DOHH2 (cell line): ENCODE results near the gene ZDHHC5.

Experiments
- EZH2phosphoT487 ChIP-seq: fragments of 200-600 bp; sonication (generic); IDR thresholded peaks from 2 replicates; pipeline ENCODE4 v1.6.1; 2017; ENCODE audit warnings: borderline replicate concordance, mild to moderate bottlenecking, antibody characterized with exemption, low read length, moderate library complexity, mixed read lengths
- TF ChIP-seq, protein P1 (sequence below): fragments of 200-600 bp; sonication (generic); IDR thresholded peaks from one replicate; pipeline ENCODE4 v1.5.1; 2014; ENCODE audit warnings: antibody characterized with exemption, mild to moderate bottlenecking, low read depth, low read length; ENCODE audit not compliant: poor library complexity, severe bottlenecking

DNA sequence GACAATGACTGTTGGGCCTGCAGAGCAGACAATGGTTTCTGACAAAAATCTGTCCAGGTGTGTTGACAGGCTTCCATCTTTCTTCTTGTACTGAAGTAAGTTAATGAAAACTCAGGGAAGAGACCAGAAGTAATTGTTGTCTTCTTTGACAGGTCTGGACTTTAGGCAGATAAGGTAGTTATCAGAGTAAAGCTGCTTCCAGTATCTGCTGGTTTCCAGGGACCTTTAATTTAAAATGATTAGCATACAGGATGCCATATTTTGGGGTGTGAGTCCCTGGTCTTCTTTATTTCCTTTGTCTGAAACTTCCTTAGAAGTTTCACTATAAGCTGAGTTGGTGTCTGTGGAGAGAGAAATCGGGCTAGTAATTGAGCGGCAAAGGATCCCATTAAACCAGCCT is 45.9 kb downstream of the ZDHHC5 start:
- TF ChIP-seq, protein P1, sequence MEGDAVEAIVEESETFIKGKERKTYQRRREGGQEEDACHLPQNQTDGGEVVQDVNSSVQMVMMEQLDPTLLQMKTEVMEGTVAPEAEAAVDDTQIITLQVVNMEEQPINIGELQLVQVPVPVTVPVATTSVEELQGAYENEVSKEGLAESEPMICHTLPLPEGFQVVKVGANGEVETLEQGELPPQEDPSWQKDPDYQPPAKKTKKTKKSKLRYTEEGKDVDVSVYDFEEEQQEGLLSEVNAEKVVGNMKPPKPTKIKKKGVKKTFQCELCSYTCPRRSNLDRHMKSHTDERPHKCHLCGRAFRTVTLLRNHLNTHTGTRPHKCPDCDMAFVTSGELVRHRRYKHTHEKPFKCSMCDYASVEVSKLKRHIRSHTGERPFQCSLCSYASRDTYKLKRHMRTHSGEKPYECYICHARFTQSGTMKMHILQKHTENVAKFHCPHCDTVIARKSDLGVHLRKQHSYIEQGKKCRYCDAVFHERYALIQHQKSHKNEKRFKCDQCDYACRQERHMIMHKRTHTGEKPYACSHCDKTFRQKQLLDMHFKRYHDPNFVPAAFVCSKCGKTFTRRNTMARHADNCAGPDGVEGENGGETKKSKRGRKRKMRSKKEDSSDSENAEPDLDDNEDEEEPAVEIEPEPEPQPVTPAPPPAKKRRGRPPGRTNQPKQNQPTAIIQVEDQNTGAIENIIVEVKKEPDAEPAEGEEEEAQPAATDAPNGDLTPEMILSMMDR = no peak
- TF ChIP-seq EZH2phosphoT487 = no peak
